ENCODE data around the gene LRRC8B.

- TF ChIP-seq CTCF (IDR thresholded peaks at IDR 0.05), result peak in 4 of 6 experiments; percentile 27 to 54 (median 30)
- TF ChIP-seq POLR2A (IDR thresholded peaks at IDR 0.05), result no peak
These were observed 91.3 kb downstream of the LRRC8B start for GRCh38 chr1:89615676-89616598.
